WTC11 (cell line): ENCODE measurements around the gene SMPD1. TPM values are rescaled to one million over a fixed set of nuclear protein-coding genes. Genes with fewer than 3 reads are reported as not detected.

Source experiments
- ATAC-seq: fragments of 200-7000 bp; cut with Tn5 transposase; 2 replicates; pipeline ENCODE4 v1.10.0; 2021; ENCODE audit warnings: mild to moderate bottlenecking, moderate library complexity
- CTCF ChIA-PET: fragments of 300-600 bp; sonication (Branson Sonifier 250); formaldehyde crosslinking; loops from one replicate; lab custom pipeline; 2021; ENCODE audit warnings: antibody characterized with exemption; lab: Charles Lee
- POLR2A ChIA-PET: fragments of 350-600 bp; sonication (Branson Sonifier 250); formaldehyde crosslinking; loops from one replicate; lab custom pipeline; 2021; ENCODE audit warnings: antibody characterized with exemption; lab: Charles Lee
- DNase-seq: peaks from one replicate; pipeline ENCODE4 v3.0.0; 2021; ENCODE audit warnings: low spot score
- H3K27ac Mint-ChIP-seq: 2 replicates; pipeline ENCODE4 v1.8.0; 2021; ENCODE audit warnings: mixed read lengths
- H3K27me3 Mint-ChIP-seq: 2 replicates; pipeline ENCODE4 v1.8.0; 2021; ENCODE audit warnings: low read depth, mild to moderate bottlenecking, moderate library complexity, mixed read lengths
- H3K36me3 Mint-ChIP-seq: 2 replicates; pipeline ENCODE4 v1.8.0; 2021; ENCODE audit warnings: mixed read lengths
- H3K4me1 Mint-ChIP-seq: 2 replicates; pipeline ENCODE4 v1.8.0; 2022; ENCODE audit warnings: mixed read lengths
- H3K4me3 Mint-ChIP-seq: 2 replicates; pipeline ENCODE4 v1.8.0; 2021; ENCODE audit warnings: mild to moderate bottlenecking, moderate library complexity, mixed read lengths
- H3K9me3 Mint-ChIP-seq: 2 replicates; pipeline ENCODE4 v1.8.0; 2021; ENCODE audit warnings: mixed read lengths
- CDX4 ChIP-seq: fragments of 250-450 bp; sonication (Bioruptor Pico); IDR thresholded peaks from 2 replicates; pipeline ENCODE4 v1.9.0; 2021; ENCODE audit warnings: moderate library complexity, mild to moderate bottlenecking, inconsistent platforms, borderline replicate concordance
- ESRRA ChIP-seq: sonication (generic); formaldehyde crosslinking; IDR thresholded peaks from 2 replicates; pipeline ENCODE4 v1.8.1; 2022; ENCODE audit warnings: mild to moderate bottlenecking, missing genetic modification reagents, borderline replicate concordance
- ETV6 ChIP-seq: sonication (generic); formaldehyde crosslinking; IDR thresholded peaks from 2 replicates; pipeline ENCODE4 v1.8.1; 2022; ENCODE audit warnings: mild to moderate bottlenecking, missing genetic modification reagents
- GRHL2 ChIP-seq: fragments of 250-450 bp; sonication (Bioruptor Pico); IDR thresholded peaks from 2 replicates; pipeline ENCODE4 v1.8.0; 2022; ENCODE audit warnings: mild to moderate bottlenecking, moderate library complexity; ENCODE audit not compliant: insufficient replicate concordance, severe bottlenecking
- KAT7 ChIP-seq: sonication (generic); formaldehyde crosslinking; IDR thresholded peaks from 2 replicates; pipeline ENCODE4 v1.8.1; 2023; ENCODE audit warnings: missing genetic modification reagents, mild to moderate bottlenecking, borderline replicate concordance
- PRRX2 ChIP-seq: fragments of 250-450 bp; sonication (Bioruptor Pico); IDR thresholded peaks from 2 replicates; pipeline ENCODE4 v1.8.0; 2021; ENCODE audit warnings: mild to moderate bottlenecking
- RELA ChIP-seq: sonication (generic); formaldehyde crosslinking; IDR thresholded peaks from 2 replicates; pipeline ENCODE4 v1.8.1; 2022; ENCODE audit warnings: missing genetic modification reagents, mild to moderate bottlenecking, borderline replicate concordance
- SMAD3 ChIP-seq: sonication (generic); formaldehyde crosslinking; IDR thresholded peaks from 2 replicates; pipeline ENCODE4 v1.8.0; 2022; ENCODE audit warnings: missing genetic modification reagents, mild to moderate bottlenecking, borderline replicate concordance
- SOX15 ChIP-seq: fragments of 250-450 bp; sonication (Bioruptor Pico); IDR thresholded peaks from 2 replicates; pipeline ENCODE4 v1.9.0; 2021; ENCODE audit warnings: mild to moderate bottlenecking
- TCF7 ChIP-seq: sonication (generic); formaldehyde crosslinking; IDR thresholded peaks from 2 replicates; pipeline ENCODE4 v1.8.0; 2022; ENCODE audit warnings: mild to moderate bottlenecking, low read depth, missing genetic modification reagents, moderate library complexity
- TEAD4 ChIP-seq: sonication (generic); formaldehyde crosslinking; IDR thresholded peaks from 2 replicates; pipeline ENCODE4 v1.8.0; 2022; ENCODE audit warnings: mild to moderate bottlenecking, missing genetic modification reagents
- ZNF263 ChIP-seq: sonication (generic); formaldehyde crosslinking; IDR thresholded peaks from 2 replicates; pipeline ENCODE4 v1.8.1; 2022; ENCODE audit warnings: low read depth, mild to moderate bottlenecking, moderate library complexity, missing genetic modification reagents
- ZNF317 ChIP-seq: sonication (generic); formaldehyde crosslinking; IDR thresholded peaks from 2 replicates; pipeline ENCODE4 v1.8.1; 2023; ENCODE audit warnings: low read depth, mild to moderate bottlenecking, moderate library complexity, missing genetic modification reagents, borderline replicate concordance
- ZNF416 ChIP-seq: fragments of 250-450 bp; sonication (Bioruptor Pico); IDR thresholded peaks from 2 replicates; pipeline ENCODE4 v1.9.0; 2021; ENCODE audit warnings: mild to moderate bottlenecking, inconsistent platforms
- ZNF423 ChIP-seq: fragments of 250-450 bp; sonication (Bioruptor Pico); IDR thresholded peaks from 2 replicates; pipeline ENCODE4 v2.1.2; 2022; ENCODE audit warnings: mild to moderate bottlenecking, moderate library complexity
- total RNA-seq: library from RNA; stranded (reverse); gene quantifications from 3 replicates; pipeline ENCODE4 v1.2.3, GENCODE V29; 2021
- TF ChIP-seq, protein P1 (sequence below): sonication (generic); formaldehyde crosslinking; IDR thresholded peaks from 2 replicates; pipeline ENCODE4 v1.8.0; 2022; ENCODE audit warnings: mild to moderate bottlenecking, missing genetic modification reagents
- TF ChIP-seq, protein P2 (sequence below): sonication (generic); formaldehyde crosslinking; IDR thresholded peaks from 2 replicates; pipeline ENCODE4 v1.8.1; 2023; ENCODE audit warnings: mild to moderate bottlenecking, missing genetic modification reagents, moderate library complexity
- TF ChIP-seq, protein P3 (sequence below): fragments of 250-450 bp; sonication (Bioruptor Pico); IDR thresholded peaks from 2 replicates; pipeline ENCODE4 v1.9.0; 2021; ENCODE audit warnings: mild to moderate bottlenecking
- TF ChIP-seq, protein P4 (sequence below): sonication (generic); formaldehyde crosslinking; IDR thresholded peaks from 2 replicates; pipeline ENCODE4 v1.8.0; 2022; ENCODE audit warnings: mild to moderate bottlenecking, missing genetic modification reagents
- TF ChIP-seq, protein P5 (sequence below): sonication (generic); formaldehyde crosslinking; IDR thresholded peaks from 2 replicates; pipeline ENCODE4 v1.8.1; 2022; ENCODE audit warnings: missing genetic modification reagents, borderline replicate concordance
- TF ChIP-seq, protein P6 (sequence below): sonication (generic); formaldehyde crosslinking; IDR thresholded peaks from 2 replicates; pipeline ENCODE4 v1.8.1; 2023; ENCODE audit warnings: mild to moderate bottlenecking, missing genetic modification reagents
- TF ChIP-seq, protein P7 (sequence below): sonication (generic); formaldehyde crosslinking; IDR thresholded peaks from 2 replicates; pipeline ENCODE4 v1.8.1; 2023; ENCODE audit warnings: mild to moderate bottlenecking, missing genetic modification reagents

SMPD1 gene
- total RNA-seq, 1 experiment from 2014 or later: 4.4 TPM

- Mint-ChIP-seq H3K4me3 (no peak overlapping the region), H3K4me1 (no peaks in the 10 kb centered on the region), H3K27ac (no peak overlapping the region), H3K27me3 (peaks cover 5% of the 10 kb centered on the region), H3K36me3 (no peaks in the 10 kb centered on the region), H3K9me3 (no peaks in the 10 kb centered on the region)
- CTCF ChIA-PET: interaction anchor here (1.0 to 1.7 kb wide), 2 partner anchors 30 to 42 kb away, joined by 3 to 5 read pairs; no protein-coding TSS in a partner anchor
- ATAC-seq (no peak), DNase-seq (no peak)
- POLR2A ChIA-PET: no interaction called here
- TF ChIP-seq, protein P1, sequence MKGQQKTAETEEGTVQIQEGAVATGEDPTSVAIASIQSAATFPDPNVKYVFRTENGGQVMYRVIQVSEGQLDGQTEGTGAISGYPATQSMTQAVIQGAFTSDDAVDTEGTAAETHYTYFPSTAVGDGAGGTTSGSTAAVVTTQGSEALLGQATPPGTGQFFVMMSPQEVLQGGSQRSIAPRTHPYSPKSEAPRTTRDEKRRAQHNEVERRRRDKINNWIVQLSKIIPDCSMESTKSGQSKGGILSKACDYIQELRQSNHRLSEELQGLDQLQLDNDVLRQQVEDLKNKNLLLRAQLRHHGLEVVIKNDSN (CRISPR knock-in tag): no peak
- no peak for TF ChIP-seq SMAD3 (CRISPR knock-in tag)
- TF ChIP-seq KAT7 (CRISPR knock-in tag): no peak
- no peak for TF ChIP-seq TEAD4 (CRISPR knock-in tag)
- no peak for TF ChIP-seq ESRRA (CRISPR knock-in tag)
- TF ChIP-seq, protein P2, sequence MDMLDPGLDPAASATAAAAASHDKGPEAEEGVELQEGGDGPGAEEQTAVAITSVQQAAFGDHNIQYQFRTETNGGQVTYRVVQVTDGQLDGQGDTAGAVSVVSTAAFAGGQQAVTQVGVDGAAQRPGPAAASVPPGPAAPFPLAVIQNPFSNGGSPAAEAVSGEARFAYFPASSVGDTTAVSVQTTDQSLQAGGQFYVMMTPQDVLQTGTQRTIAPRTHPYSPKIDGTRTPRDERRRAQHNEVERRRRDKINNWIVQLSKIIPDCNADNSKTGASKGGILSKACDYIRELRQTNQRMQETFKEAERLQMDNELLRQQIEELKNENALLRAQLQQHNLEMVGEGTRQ (CRISPR knock-in tag): no peak
- TF ChIP-seq, protein P3, sequence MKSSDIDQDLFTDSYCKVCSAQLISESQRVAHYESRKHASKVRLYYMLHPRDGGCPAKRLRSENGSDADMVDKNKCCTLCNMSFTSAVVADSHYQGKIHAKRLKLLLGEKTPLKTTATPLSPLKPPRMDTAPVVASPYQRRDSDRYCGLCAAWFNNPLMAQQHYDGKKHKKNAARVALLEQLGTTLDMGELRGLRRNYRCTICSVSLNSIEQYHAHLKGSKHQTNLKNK (CRISPR knock-in tag): no peak
- TF ChIP-seq ETV6: no peak
- TF ChIP-seq ZNF317 (CRISPR knock-in tag): no peak
- TF ChIP-seq, protein P4, sequence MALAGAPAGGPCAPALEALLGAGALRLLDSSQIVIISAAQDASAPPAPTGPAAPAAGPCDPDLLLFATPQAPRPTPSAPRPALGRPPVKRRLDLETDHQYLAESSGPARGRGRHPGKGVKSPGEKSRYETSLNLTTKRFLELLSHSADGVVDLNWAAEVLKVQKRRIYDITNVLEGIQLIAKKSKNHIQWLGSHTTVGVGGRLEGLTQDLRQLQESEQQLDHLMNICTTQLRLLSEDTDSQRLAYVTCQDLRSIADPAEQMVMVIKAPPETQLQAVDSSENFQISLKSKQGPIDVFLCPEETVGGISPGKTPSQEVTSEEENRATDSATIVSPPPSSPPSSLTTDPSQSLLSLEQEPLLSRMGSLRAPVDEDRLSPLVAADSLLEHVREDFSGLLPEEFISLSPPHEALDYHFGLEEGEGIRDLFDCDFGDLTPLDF (CRISPR knock-in tag): no peak
- TF ChIP-seq, protein P5, sequence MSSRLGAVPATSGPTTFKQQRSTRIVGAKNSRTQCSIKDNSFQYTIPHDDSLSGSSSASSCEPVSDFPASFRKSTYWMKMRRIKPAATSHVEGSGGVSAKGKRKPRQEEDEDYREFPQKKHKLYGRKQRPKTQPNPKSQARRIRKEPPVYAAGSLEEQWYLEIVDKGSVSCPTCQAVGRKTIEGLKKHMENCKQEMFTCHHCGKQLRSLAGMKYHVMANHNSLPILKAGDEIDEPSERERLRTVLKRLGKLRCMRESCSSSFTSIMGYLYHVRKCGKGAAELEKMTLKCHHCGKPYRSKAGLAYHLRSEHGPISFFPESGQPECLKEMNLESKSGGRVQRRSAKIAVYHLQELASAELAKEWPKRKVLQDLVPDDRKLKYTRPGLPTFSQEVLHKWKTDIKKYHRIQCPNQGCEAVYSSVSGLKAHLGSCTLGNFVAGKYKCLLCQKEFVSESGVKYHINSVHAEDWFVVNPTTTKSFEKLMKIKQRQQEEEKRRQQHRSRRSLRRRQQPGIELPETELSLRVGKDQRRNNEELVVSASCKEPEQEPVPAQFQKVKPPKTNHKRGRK (CRISPR knock-in tag): no peak
- TF ChIP-seq, protein P6, sequence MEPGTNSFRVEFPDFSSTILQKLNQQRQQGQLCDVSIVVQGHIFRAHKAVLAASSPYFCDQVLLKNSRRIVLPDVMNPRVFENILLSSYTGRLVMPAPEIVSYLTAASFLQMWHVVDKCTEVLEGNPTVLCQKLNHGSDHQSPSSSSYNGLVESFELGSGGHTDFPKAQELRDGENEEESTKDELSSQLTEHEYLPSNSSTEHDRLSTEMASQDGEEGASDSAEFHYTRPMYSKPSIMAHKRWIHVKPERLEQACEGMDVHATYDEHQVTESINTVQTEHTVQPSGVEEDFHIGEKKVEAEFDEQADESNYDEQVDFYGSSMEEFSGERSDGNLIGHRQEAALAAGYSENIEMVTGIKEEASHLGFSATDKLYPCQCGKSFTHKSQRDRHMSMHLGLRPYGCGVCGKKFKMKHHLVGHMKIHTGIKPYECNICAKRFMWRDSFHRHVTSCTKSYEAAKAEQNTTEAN (CRISPR knock-in tag): no peak
- TF ChIP-seq, protein P7, sequence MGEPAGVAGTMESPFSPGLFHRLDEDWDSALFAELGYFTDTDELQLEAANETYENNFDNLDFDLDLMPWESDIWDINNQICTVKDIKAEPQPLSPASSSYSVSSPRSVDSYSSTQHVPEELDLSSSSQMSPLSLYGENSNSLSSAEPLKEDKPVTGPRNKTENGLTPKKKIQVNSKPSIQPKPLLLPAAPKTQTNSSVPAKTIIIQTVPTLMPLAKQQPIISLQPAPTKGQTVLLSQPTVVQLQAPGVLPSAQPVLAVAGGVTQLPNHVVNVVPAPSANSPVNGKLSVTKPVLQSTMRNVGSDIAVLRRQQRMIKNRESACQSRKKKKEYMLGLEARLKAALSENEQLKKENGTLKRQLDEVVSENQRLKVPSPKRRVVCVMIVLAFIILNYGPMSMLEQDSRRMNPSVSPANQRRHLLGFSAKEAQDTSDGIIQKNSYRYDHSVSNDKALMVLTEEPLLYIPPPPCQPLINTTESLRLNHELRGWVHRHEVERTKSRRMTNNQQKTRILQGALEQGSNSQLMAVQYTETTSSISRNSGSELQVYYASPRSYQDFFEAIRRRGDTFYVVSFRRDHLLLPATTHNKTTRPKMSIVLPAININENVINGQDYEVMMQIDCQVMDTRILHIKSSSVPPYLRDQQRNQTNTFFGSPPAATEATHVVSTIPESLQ: no peak
- TF ChIP-seq GRHL2 (CRISPR knock-in tag): no peak
- no peak for TF ChIP-seq TCF7 (CRISPR knock-in tag)
- TF ChIP-seq ZNF263 (CRISPR knock-in tag): no peak
- no peak for TF ChIP-seq ZNF416 (CRISPR knock-in tag)
Measured at GRCh38 chr11:6397156-6397555, 6.9 kb downstream of the SMPD1 start.

- H3K4me3 Mint-ChIP-seq: no peak overlapping the region
- DNase-seq (no peak), ATAC-seq (no peak)
- no peaks in the 10 kb centered on the region for H3K36me3 Mint-ChIP-seq
- ChIA-PET CTCF (interaction anchor here (1.0 kb wide), 1 partner anchor 29 kb away, joined by 3 read pairs; no protein-coding TSS in a partner anchor), POLR2A (no interaction called here)
- no peaks in the 10 kb centered on the region for H3K4me1 Mint-ChIP-seq
- no peak overlapping the region for H3K27ac Mint-ChIP-seq
- peaks cover 5% of the 10 kb centered on the region for H3K27me3 Mint-ChIP-seq
- no peaks in the 10 kb centered on the region for H3K9me3 Mint-ChIP-seq
- TF ChIP-seq ZNF423 (CRISPR knock-in tag): no peak
- TF ChIP-seq TCF7 (CRISPR knock-in tag): no peak
- no peak for TF ChIP-seq PRRX2 (CRISPR knock-in tag)
- no peak for TF ChIP-seq SOX15
- TF ChIP-seq, protein P7: no peak
- no peak for TF ChIP-seq CDX4 (CRISPR knock-in tag)
- TF ChIP-seq, protein P4 (CRISPR knock-in tag): no peak
- TF ChIP-seq RELA (CRISPR knock-in tag): no peak
Measured at GRCh38 chr11:6397636-6398035, 7.4 kb downstream of the SMPD1 start.
